ENCODE results near the gene BTBD1.

DNA sequence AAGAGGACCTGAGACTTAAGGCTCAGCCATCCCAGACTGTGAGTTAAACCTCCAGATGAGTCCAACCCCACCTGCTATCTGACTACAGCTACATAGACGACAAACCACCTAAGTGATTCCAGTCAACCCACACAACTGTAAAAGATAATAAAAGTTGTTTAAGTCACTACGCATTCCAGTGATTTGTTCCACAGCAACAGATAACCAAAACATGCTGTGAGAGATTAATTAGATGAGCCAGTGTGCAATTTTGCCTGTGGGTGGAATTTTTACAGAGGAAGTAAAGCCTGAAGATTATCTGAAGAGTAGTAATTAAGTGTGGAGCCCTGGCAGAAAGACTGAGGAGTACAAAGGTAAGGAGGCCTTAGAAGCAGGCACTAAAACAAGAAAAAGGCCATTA is 5.4 kb downstream of the BTBD1 start:
- TF ChIP-seq CTCF (IDR thresholded peaks at IDR 0.05) (no peak), EP300 (IDR thresholded peaks at IDR 0.05) (no peak), POLR2AphosphoS5 (IDR thresholded peaks at IDR 0.05) (no peak), POLR2A (IDR thresholded peaks at IDR 0.05) (no peak)

All from stomach (tissue), 4 donors.